ENCODE results near the gene MBD5.

- TF ChIP-seq POLR2A (IDR thresholded peaks at IDR 0.05) (no peak), CTCF (IDR thresholded peaks at IDR 0.05) (no peak), EP300 (IDR thresholded peaks at IDR 0.05) (no peak)
Observed at GRCh38 chr2:148533685-148534084, 512.8 kb downstream of the MBD5 start.
